Activated B cell treated with CpG ODN at 0.5 μM for 24 hours (primary cell): ENCODE results near the gene QRICH2. TPM values are rescaled to one million over a fixed set of nuclear protein-coding genes. Genes with fewer than 3 reads are reported as not detected.
"Not testable (repeated sequence)": the region's sequence is repeated elsewhere in the genome, so short reads cannot be mapped to it uniquely, and the experiment has no call there.

Experiments used
- ATAC-seq: fragments of 200-7000 bp; cut with Tn5 transposase; one replicate; pipeline ENCODE4 v1.10.0; 2021; ENCODE audit warnings: low read depth, mild to moderate bottlenecking, moderate library complexity
- CTCF ChIA-PET: fragments of 350-600 bp; sonication (Branson Sonifier 250); formaldehyde crosslinking; loops from one replicate; lab custom pipeline; 2021; ENCODE audit warnings: antibody characterized with exemption; lab: Charles Lee
- POLR2A ChIA-PET: fragments of 350-600 bp; sonication (Branson Sonifier 250); formaldehyde crosslinking; loops from one replicate; lab custom pipeline; 2021; ENCODE audit warnings: antibody characterized with exemption; lab: Charles Lee
- DNase-seq: peaks from one replicate; pipeline ENCODE4 v3.0.0; 2022
- H3K27ac Mint-ChIP-seq: one replicate; pipeline ENCODE4 v1.8.0; 2020; ENCODE audit warnings: mixed read lengths
- H3K27me3 Mint-ChIP-seq: one replicate; pipeline ENCODE4 v1.8.0; 2021; ENCODE audit warnings: mixed read lengths
- H3K36me3 Mint-ChIP-seq: one replicate; pipeline ENCODE4 v1.8.0; 2021; ENCODE audit warnings: low read depth, mixed read lengths
- H3K4me1 Mint-ChIP-seq: one replicate; pipeline ENCODE4 v1.8.0; 2021; ENCODE audit warnings: mixed read lengths
- H3K4me3 Mint-ChIP-seq: one replicate; pipeline ENCODE4 v1.8.0; 2020; ENCODE audit warnings: mild to moderate bottlenecking, mixed read lengths
- H3K9me3 Mint-ChIP-seq: one replicate; pipeline ENCODE4 v1.8.0; 2020; ENCODE audit warnings: mixed read lengths
- CTCF ChIP-seq: fragments of 200-600 bp; IDR thresholded peaks from one replicate; pipeline ENCODE4 v1.8.0; 2022; ENCODE audit warnings: antibody characterized with exemption, mild to moderate bottlenecking
- intact Hi-C: fragments of 100-400 bp; cut with micrococcal nuclease; formaldehyde crosslinking; loops from one replicate; pipeline ENCODE4 v1.15.1; 2024
- total RNA-seq: library from RNA; stranded (reverse); gene quantifications from 2 replicates; pipeline ENCODE4 v1.2.3, GENCODE V29; 2022

Gene QRICH2
- total RNA-seq, 1 donor from 2014 or later, result 2.0 TPM

GRCh38 chr17:76247304-76247703 is 60.8 kb downstream of the QRICH2 start:
- peaks cover 22% of the 10 kb centered on the region for H3K27me3 Mint-ChIP-seq
- POLR2A ChIA-PET, result interaction anchor here (1.7 to 8.8 kb wide), 3 partner anchors 14 to 24 kb away, joined by 13 to 135 read pairs (median 37); partner anchors contain the start of gene UBALD2
- H3K4me1 Mint-ChIP-seq, result peaks cover 32% of the 10 kb centered on the region
- no peaks in the 10 kb centered on the region for H3K36me3 Mint-ChIP-seq
- intact Hi-C loops, result loop anchor here (2.0 kb wide), 1 partner anchor 25 kb away; no protein-coding TSS in a partner anchor
- no peak overlapping the region for H3K27ac Mint-ChIP-seq
- no peak for DNase-seq
- CTCF ChIA-PET, result interaction anchor here (0.8 to 2.8 kb wide), 4 partner anchors 9 to 32 kb away, joined by 3 to 12 read pairs (median 3); no protein-coding TSS in a partner anchor
- H3K9me3 Mint-ChIP-seq, result no peaks in the 10 kb centered on the region
- no peak for TF ChIP-seq CTCF
- no peak overlapping the region for H3K4me3 Mint-ChIP-seq
- no peak for ATAC-seq

- CTCF ChIA-PET, result interaction anchor here (0.7 to 2.8 kb wide), 7 partner anchors 8 to 124 kb away, joined by 3 to 12 read pairs (median 3); no protein-coding TSS in a partner anchor
- intact Hi-C loops, result loop anchor here (1.0 to 2.0 kb wide), 2 partner anchors 17 to 26 kb away; no protein-coding TSS in a partner anchor
- no peak for TF ChIP-seq CTCF
Observed at GRCh38 chr17:76246080-76247066, 61.7 kb downstream of the QRICH2 start.

GRCh38 chr17:76244721-76245120 is 63.4 kb downstream of the QRICH2 start:
- Mint-ChIP-seq H3K27me3 (peaks cover 34% of the 10 kb centered on the region), H3K4me1 (peaks cover 28% of the 10 kb centered on the region)
- ATAC-seq, intact Hi-C loops, H3K36me3 Mint-ChIP-seq, H3K27ac Mint-ChIP-seq, DNase-seq, H3K9me3 Mint-ChIP-seq, H3K4me3 Mint-ChIP-seq: not testable (repeated sequence)
- ChIA-PET POLR2A (interaction anchor here (8.8 kb wide), 1 partner anchor 26 kb away, joined by 135 read pairs; no protein-coding TSS in a partner anchor), CTCF (interaction anchor here (2.1 to 2.8 kb wide), 2 partner anchors 35 to 123 kb away, joined by 6 to 12 read pairs; no protein-coding TSS in a partner anchor)

More at GRCh38 chr17:76246080-76247066, 61.7 kb downstream of the QRICH2 start:
- peak; percentile 98 for ATAC-seq
- no peaks in the 10 kb centered on the region for H3K9me3 Mint-ChIP-seq
- H3K27me3 Mint-ChIP-seq, result peaks cover 28% of the 10 kb centered on the region
- DNase-seq, result no peak
- peaks cover 24% of the 10 kb centered on the region for H3K4me1 Mint-ChIP-seq
- POLR2A ChIA-PET, result interaction anchor here (0.5 to 8.8 kb wide), 8 partner anchors 13 to 105 kb away, joined by 3 to 135 read pairs (median 8); partner anchors contain the start of genes FOXJ1 and UBALD2
- no peaks in the 10 kb centered on the region for H3K36me3 Mint-ChIP-seq
- peak overlapping the region; percentile 56 for H3K4me3 Mint-ChIP-seq
- H3K27ac Mint-ChIP-seq, result peak overlapping the region; percentile 73

- no peak for TF ChIP-seq CTCF
- Mint-ChIP-seq H3K36me3 (no peaks in the 10 kb centered on the region), H3K4me1 (peaks cover 30% of the 10 kb centered on the region), H3K9me3 (no peaks in the 10 kb centered on the region), H3K27ac (no peak overlapping the region), H3K27me3 (peaks cover 34% of the 10 kb centered on the region), H3K4me3 (no peak overlapping the region)
- intact Hi-C loops, result no loop called here
- DNase-seq (no peak), ATAC-seq (no peak)
- CTCF ChIA-PET, result no interaction called here
- POLR2A ChIA-PET, result interaction anchor here (0.5 to 8.8 kb wide), 3 partner anchors 20 to 121 kb away, joined by 3 to 135 read pairs (median 8); partner anchors contain the start of gene UBALD2
Observed at GRCh38 chr17:76243826-76244679, 64.0 kb downstream of the QRICH2 start.
